HEK293T (cell line): ENCODE results near the gene TTC19.

Experiments used
- FOXA1 ChIP-seq: fragments of 450-650 bp; IDR thresholded peaks from 2 replicates; pipeline ENCODE4 v1.6.1; 2016; ENCODE audit warnings: mild to moderate bottlenecking
- FOXM1 ChIP-seq: fragments of 450-650 bp; IDR thresholded peaks from 2 replicates; pipeline ENCODE4 v1.6.1; 2017; ENCODE audit warnings: mild to moderate bottlenecking, borderline replicate concordance

DNA sequence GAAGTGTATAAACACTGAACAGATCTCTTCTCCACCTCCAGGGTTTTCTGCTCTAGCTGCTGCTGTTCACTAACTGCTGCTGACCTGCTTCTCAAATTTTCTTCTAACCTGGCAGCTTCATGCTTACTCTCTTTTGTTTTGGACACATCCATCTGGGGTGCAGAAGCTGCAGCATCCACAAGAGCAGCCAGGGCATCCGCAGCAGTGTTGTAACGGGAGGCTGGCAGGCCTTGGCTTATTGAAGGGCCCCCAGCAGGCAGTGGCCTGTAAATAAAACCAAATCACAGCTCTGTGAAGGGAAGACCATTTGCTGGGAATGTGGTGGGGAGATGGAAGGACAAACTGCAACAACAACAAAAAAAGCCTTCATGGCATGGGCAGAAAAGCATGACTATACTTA, 62.0 kb downstream of the TTC19 start:
- TF ChIP-seq FOXA1 (no peak), FOXM1 (no peak)
